ENCODE results near the gene NTM.

NTM gene

DNA sequence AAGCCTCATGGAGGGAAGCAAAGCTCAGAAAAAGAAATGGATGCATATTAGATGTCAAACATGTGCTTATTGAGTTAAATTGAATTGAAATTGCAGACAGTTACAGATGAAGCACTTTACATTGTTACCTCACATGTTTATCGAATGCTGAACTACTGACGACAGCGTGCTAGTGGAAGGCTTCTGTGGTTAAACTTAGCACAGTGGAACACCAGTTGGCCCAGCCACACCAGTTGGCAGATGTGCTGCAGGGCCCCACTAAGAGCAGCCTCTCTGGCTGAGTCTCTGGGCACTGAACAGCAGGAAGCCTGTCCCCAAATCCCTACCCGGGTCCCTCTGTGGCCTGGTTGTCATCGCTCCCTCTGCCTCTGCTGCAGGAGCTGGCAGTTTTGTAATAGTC lies 242.1 kb downstream of the NTM start:
- DNase-seq: no peak

- DNase-seq: no peak
Observed at GRCh38 chr11:131614631-131615030, 244.2 kb downstream of the NTM start.

DNA sequence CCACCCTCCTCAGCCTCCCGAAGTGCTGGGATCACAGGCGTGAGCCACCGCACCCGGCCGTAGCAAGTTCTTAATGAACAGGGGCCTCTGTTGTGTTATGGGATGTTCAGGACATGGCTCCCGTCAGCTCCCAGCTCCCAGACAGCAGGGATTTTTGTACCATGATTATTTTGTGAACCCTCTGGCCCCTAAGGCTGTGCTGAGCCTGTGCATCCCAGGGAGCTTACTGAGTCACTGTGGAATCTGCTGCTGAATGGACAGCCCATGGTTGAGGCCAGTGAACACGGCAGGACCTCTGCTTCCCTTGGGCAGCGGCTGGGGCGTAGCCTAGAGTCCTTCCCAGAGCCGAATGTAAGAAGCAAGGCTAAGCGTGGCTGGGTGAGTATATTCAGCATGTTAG lies 245.2 kb downstream of the NTM start:
- DNase-seq: no peak

DNA sequence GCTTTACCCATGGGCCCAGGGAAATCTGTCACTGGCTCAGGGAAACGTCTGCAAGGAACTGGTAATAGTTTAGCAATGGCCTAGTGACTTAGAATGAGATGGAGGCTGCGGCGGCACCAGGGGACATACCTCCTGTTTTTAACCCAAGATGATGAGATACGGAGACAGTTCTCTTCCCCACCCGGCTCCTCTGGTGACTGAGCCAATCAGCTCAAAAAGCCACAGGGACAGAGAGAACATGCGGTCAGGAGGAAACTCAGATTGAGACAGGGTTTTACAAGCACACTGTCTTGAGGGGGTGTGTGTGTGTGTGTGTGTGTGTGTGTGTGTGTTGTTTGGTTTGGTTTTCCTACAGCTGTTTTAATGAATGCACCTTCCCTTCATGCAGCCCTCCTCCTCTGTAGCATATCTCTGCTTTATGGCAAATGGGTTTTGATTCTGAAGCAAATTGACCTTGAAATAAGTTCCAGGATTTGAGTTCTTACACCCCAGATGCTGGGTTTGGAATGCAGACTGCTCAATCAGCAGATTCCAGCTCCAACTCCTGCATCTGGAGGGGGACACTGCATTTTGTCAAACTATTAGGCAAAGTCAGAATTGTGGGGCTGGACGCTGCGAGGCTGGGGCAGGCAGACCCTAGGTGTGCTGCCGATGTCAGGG lies 246.2 kb downstream of the NTM start:
- DNase-seq: no peak

DNA sequence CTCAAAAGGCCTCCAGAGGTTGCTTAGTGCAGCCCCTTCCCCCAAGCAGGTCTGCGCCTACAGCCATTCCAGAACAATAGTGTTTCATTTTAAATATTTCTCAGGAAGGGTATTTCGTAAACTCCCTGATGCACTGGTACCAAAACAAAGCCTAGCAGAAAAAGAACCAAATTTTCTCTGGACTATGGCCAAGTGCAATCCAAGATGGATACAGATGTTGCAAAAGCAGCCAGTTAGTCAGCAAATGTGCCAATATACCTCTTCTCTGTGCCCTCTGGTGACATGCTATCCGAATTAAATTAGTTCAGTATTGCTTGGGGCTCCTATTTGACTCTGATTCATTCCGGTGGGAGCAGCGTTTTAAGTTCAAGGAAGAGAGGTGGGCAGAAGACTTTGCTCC lies 247.8 kb downstream of the NTM start:
- DNase-seq: no peak

DNA sequence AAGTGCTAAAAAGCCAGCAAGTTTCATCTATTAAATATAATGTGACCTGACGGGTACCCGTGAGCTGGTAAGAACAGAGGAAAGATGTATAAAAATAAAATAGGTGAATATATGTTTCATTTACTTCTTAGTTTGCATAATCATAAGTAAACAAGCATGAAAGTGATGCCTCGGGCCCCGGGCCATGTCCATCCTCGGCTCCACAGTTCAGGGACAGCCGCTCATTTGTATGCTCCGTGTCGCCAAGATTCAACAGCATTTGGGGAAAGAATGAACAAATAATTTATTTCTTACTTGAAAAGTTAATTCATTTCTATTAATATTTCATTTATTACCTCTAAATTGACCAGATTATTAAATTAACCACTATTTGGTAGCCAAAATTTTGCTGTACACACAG lies 251.8 kb downstream of the NTM start:
- DNase-seq: no peak

GRCh38 chr11:131624531-131624930 lies 254.1 kb downstream of the NTM start:
- DNase-seq: no peak

GRCh38 chr11:131626788-131627187 lies 256.4 kb downstream of the NTM start:
- DNase-seq: no peak

DNA sequence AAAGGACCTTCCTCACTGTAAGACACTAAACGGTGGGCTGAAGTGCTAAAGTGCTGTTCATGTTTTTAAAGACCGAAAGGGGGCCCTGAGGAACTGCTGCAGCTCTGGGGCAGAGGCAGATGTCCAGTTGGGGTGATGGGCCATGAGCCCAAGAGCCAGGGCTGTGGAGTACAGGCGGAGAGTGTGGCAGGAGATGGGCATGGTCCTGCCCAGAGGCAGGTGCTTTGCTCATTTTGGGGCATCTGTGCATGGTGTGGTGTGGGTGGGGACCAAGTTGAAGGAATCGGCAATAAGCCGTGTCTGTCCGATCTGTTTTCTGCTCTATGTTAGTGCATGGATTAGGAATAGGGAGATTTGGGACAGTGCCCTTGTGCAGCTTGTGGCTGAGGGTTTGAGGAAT lies 258.3 kb downstream of the NTM start:
- DNase-seq: no peak

- no peak for DNase-seq
Observed at GRCh38 chr11:131629925-131630540, 259.6 kb downstream of the NTM start.

GRCh38 chr11:131632971-131633370 lies 262.6 kb downstream of the NTM start:
- DNase-seq: no peak

- DNase-seq: no peak
Observed at GRCh38 chr11:131633921-131634715, 263.7 kb downstream of the NTM start.

DNA sequence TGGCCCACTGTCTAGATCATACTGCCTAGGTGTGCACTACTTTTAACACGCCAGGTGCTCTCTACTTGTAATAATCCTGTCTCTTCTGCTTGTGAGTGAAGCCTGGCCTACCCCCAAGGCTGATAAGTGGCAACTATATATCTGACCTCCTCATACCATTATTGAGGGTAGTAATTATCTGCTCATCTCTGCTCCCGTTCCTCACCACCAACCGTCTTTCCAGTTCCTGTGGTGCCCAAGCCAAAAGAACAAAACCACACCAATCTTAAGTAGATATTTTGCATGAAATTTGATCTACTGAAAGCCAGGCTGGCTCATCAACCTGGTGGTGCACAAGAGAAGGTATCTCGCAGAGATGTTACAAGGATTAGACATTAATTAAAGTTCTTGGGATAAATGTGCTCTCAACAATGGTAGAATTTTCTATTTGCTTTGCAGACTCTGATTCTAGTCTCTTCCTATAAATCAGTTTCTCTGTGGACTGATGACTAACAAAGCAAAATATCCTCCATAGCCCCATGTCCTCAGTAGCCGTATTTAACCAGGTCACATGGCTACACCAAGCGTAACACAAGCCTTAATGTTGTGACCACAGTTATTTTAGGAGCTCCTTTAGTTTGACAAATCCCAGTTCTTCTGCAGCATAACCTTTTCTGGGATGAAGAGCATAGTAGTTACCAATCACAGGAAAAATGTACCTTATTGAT lies 267.2 kb downstream of the NTM start:
- no peak for DNase-seq

GRCh38 chr11:131638889-131639288 lies 268.5 kb downstream of the NTM start:
- DNase-seq: no peak

GRCh38 chr11:131640320-131640719 lies 269.9 kb downstream of the NTM start:
- no peak for DNase-seq

DNA sequence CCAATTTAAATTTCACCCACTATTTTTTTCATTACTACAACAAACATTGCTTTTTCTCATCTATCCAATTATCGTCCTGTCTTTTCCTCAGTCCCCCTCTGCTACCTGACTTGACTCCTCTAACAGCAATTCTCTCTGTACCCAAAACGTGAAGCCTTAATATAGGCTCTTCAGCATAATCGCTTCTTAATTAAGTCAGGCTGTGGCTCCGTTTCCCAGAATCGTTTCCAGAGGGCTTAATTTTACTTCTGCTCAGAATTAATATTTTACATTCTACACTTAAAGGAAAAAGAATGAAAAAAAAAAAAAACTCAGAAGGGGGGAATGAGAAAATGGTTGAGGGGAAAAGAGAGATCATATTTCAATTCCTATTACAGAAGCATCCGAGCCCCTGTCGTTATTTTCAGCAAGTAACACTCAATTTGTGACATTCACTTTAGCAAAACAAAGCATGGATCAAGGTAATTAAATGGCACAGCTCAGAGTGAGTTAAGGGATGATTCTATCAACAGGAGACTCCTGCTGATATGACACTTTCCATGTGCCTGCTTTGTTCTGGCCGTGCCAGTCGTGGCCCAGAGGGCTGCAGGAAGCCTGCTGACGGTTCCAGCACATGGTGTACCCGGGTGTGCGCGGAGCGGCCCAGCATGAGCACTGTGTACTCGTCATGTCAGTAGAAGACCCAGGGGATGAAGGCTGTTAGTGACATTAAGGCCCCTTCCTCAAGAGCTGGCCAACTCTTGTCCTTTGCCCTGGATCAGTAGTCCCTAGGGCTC lies 272.5 kb downstream of the NTM start:
- no peak for DNase-seq

DNA sequence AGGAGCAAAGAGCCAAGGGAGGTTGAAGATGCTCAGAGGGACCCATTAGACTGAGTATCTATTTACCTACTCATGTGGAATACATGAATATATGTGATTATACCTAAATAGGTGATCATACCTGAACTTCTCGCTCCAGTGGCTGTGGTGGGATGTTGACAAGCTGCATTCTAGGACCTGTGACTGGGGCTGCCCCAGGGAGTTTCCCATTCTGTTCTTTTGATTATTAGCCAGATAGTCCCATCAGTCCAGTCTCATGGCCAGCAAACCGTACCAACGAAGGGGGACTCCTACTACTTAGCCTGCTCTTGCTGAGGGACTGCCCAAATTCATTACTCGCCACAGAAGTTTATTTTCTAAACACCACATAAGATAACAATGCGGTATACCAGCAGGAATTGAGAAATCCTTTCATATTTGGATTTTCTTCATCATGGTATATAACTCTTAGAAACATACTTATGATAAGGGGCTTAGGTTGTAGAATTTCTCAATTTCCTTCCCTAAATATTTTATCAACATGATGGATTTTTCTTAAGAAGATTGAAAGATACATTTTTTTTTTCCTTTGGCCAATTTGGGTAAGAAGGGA lies 273.9 kb downstream of the NTM start:
- DNase-seq: no peak

- DNase-seq: no peak
Observed at GRCh38 chr11:131645237-131645636, 274.8 kb downstream of the NTM start.

DNA sequence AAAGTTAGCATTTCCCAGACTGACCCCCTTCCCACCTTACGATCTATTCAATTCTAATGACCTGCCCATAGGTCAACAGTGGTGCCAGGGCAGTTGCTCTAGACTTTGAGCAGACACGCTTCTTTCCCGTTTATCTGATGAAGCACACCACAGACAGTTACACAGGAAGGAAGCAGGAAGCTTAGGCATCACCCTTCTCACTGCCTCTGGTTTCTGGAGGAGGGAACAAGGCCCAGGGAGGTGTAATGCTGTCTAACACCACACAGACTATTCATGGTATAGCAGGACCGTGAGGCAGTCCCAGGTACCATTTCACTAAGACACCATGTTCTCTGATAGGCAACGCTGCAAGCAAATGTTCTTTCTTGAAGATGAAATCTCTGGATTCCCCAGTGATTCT lies 279.4 kb downstream of the NTM start:
- no peak for DNase-seq

DNA sequence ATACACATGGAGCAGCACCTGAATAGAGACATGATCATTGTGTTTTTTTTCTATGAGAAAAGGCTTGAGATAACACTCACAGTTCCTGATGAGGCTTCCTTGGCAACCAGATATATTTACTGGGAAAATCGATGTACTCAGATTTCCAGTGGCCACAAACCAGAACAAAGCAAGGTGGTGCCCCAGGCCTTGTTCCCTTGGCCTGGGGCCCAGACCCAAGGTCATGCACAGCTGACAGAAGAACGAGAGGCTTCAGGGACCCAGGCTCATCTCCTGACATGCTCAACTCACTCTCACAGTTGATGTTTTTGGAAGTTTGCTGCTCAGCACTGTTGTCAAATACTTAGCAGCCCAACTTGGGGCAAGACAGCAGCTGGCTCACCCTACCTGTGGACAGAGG lies 281.8 kb downstream of the NTM start:
- no peak for DNase-seq

DNA sequence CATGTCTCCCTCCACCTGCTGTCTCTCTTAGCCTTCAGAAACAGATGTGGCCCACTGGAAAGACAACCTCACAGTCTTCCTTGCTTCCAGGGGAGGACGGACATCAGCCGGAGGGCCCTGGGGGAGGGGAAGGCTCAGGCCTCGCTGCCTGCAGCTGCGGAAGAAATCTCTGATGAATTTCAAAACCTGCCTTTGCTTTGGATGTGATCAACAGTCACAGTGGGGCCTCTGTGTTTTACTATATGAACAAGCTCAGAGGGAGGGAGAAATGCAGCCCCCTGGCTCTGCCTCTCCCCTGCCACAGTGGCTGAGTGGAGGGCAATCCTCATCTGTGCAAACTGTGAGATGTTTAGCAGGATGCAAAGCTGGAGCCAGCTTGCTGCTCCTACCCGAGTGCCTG lies 282.8 kb downstream of the NTM start:
- DNase-seq: no peak

DNA sequence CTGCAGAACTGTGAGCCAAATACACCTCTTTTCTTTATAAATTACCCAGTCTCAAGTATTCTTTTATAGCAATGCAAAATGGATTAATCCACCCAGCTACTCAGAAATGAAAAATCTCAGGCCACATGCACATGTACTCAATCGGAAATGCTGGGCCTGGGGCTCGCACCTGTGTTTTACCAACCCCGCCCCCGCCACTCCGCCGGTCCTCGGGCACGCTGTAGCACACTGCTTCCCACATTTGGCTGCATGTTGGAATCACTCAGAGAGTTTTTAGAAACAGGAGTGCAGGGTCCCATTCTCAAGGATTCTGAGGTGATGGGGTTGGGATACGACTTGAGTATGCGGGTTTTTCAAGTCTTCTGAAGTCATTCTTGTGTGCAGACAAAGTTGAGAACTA lies 284.4 kb downstream of the NTM start:
- DNase-seq: no peak

Measured in activated T-cell treated with anti-CD3 and anti-CD28 coated beads, Interleukin-2, amount 50 U/mL, for 48 hours (primary cell).